Thyroid gland (tissue), 4 donors: Measurements from ENCODE around the gene ATP2A3.

Source experiments
- POLR2A ChIP-seq, 2 donors: fragments of 450-650 bp; IDR thresholded peaks; one replicate each; pipeline ENCODE4 v1.6.1; 2017; ENCODE audit warnings: antibody characterized with exemption in 2 of 2, mild to moderate bottlenecking in 2 of 2, moderate library complexity in 1 of 2
- TF ChIP-seq, protein P1 (sequence below), 6 experiments: fragments of 200-600 bp in 3 of 6; fragments of 450-650 bp in 3 of 6; sonication (generic) in 3 of 6; IDR thresholded peaks; one replicate each; pipeline ENCODE4 v1.5.1; 2016 to 2019; ENCODE audit warnings: antibody characterized with exemption in 6 of 6, mild to moderate bottlenecking in 2 of 6, inconsistent platforms in 1 of 6, moderate library complexity in 1 of 6

DNA sequence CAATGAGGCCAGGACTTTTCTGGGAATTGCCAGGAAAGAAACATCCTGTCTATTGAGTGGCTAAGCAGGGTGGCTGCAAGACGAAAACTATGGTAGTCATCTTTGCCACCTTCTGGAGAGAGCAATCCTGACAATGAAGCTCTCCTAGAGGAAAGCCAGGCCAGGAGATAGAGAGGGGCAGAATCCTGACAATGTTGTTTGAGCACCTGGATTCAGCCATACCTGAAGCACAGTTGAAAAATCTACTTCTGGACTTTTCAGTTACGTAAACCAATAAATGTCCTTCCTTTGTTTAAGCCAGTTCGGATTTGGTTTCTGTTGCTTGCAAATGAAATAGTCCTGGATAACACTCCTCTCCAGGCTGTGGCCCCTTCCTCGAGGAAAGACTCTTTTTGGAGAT lies 57.4 kb downstream of the ATP2A3 start:
- TF ChIP-seq, protein P1, sequence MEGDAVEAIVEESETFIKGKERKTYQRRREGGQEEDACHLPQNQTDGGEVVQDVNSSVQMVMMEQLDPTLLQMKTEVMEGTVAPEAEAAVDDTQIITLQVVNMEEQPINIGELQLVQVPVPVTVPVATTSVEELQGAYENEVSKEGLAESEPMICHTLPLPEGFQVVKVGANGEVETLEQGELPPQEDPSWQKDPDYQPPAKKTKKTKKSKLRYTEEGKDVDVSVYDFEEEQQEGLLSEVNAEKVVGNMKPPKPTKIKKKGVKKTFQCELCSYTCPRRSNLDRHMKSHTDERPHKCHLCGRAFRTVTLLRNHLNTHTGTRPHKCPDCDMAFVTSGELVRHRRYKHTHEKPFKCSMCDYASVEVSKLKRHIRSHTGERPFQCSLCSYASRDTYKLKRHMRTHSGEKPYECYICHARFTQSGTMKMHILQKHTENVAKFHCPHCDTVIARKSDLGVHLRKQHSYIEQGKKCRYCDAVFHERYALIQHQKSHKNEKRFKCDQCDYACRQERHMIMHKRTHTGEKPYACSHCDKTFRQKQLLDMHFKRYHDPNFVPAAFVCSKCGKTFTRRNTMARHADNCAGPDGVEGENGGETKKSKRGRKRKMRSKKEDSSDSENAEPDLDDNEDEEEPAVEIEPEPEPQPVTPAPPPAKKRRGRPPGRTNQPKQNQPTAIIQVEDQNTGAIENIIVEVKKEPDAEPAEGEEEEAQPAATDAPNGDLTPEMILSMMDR (IDR thresholded peaks at IDR 0.05): no peak
- no peak for TF ChIP-seq POLR2A (IDR thresholded peaks at IDR 0.05)
